GM18909 (cell line): ENCODE measurements around the gene SYNE1.

Experiments used
- ATAC-seq: cut with Tn5 transposase; IDR thresholded peaks from one replicate; pipeline ENCODE4 v1.9.1; 2021; ENCODE audit warnings: mild to moderate bottlenecking; ENCODE audit not compliant: unreplicated experiment, poor library complexity

Gene SYNE1

GRCh38 chr6:152130441-152130840 is 506.7 kb downstream of the SYNE1 start:
- no peak for ATAC-seq

GRCh38 chr6:152129691-152130151 is 507.4 kb downstream of the SYNE1 start:
- ATAC-seq: no peak

DNA sequence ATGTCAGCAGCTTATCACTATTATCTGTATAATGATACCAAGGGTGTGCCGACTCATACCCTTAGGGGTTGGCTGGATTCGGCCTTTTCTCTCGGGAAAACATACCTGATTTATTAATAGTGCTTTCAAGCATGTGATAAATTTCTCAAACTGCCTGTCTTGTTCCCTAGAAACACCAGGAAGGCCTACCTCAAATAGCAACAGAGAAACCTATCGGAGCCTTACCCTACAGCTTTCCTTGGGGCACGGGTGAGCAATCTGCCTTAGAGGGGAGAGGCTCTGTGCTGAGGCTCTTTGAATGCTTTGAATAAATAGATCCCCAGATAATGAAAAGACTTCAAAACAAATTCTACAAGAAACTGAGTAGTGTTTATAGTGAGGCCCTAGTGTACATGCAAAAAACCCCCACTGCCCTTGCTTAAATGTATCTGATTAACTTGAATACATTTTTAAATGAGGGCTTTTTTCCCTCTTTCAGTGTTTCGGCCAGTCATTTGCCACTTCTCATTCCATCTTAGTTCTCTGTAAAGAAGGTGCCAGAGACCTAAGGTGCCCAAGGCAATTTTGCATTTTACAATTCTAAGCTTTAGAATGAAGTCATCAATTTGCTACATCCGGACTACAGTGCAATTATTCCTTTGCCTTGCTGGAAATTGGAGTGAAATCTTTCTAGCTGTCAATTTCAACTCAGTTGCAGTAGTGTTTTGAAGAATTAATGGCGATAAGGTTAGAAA is 509.6 kb downstream of the SYNE1 start:
- no peak for ATAC-seq

- ATAC-seq: peak; percentile 73
Measured at GRCh38 chr6:152124429-152125074, 512.6 kb downstream of the SYNE1 start.

GRCh38 chr6:152123076-152123475 is 514.1 kb downstream of the SYNE1 start:
- ATAC-seq: no peak

DNA sequence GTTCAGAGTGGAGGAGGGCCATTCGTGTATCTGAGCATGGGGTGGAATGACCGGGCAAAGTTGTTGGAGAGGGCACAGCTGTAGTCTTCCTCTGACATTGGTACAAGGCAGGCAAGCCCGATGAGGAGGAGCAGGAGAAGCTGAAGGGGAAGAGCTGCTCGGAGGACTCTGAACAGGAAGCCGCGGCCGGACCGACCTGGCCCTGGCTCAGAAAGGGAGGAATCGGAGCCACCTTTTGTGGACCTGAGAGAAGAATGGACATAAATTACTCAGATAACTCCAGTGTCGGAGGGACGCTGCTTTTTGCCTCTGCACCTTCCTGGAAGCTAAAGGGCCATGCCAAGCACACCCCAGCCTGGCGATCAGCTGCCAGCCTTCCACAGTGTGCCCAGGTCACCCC is 514.7 kb downstream of the SYNE1 start:
- ATAC-seq: no peak

- ATAC-seq: no peak
Measured at GRCh38 chr6:152121910-152122309, 515.3 kb downstream of the SYNE1 start.

DNA sequence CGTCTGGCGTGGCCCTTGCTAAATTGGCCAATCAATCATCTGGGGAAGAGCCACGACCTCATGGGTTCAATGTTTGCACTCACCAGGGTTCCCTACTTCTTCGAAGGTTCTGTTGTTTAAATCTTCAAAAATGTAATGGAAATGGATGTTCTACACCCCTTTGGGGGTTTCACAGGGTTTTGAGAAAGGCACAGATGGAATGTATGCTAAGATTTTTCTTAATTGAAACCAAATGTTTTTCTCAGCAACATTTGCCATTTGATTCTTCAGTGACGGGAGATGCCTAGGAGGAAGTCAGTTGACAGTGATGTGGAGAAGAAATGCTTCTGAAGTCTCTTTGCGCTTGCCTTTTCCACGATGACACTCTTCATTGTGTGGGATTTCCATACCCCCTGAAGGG is 517.3 kb downstream of the SYNE1 start:
- no peak for ATAC-seq

- no peak for ATAC-seq
Measured at GRCh38 chr6:152118678-152119077, 518.5 kb downstream of the SYNE1 start.

- no peak for ATAC-seq
Measured at GRCh38 chr6:152118224-152118623, 518.9 kb downstream of the SYNE1 start.

- ATAC-seq: peak; percentile 75
Measured at GRCh38 chr6:152117156-152118133, 519.7 kb downstream of the SYNE1 start.

DNA sequence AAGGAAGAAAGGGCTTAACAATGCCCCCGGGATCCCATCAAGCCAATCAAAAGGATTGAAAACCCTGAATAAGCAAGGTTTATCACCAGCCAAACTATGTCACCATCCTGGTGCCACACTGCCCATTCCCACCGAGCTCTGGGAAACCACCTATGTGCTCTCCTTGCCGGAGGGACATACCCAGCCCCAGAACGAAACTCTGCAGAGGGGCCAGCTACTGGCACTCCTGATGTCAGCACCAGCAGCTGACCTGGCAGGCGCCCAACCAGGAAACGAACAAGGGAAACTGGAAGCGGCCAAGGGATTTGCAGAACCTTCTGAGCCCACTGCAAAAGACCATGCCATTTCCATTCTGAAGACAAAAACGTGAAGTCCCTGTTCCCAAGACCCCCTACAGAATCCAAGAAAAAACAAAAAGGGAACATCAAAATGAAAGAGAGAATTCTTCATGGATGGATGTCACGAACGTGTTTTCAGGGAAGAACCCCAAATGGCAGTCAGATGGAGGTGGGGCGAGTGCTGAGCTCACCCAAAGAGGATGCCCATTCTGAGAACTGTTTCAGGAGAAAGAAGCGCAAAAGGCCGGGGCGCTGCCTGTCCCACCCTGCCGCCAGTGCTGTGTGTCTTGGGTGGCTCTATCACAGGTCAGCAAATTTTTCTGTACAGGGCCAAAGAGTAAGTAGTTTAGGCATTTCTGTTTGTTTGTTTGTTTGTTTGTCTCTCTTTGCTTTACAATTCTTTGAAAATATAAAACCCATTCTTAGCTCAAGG is 524.5 kb downstream of the SYNE1 start:
- ATAC-seq: no peak

- no peak for ATAC-seq
Measured at GRCh38 chr6:152110886-152111820, 526.0 kb downstream of the SYNE1 start.

DNA sequence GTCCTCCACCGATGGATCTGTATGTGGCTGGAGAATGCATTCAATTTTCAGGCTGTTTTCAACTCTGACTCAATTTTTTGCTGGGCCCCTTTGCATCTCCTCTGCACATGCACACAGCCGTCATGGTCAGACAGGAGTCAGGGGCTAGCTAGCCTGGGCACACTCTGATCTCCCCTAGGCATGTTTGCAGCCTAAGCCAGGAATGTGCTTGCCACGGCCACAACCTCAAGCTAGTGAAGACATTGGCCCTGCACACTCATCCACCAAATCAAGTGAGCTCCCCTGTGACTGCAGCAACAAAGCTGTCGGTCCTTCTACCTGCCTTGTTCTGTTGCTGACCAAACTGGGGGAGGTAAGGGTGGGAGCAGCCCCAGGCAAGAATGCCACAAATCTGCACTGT is 529.2 kb downstream of the SYNE1 start:
- no peak for ATAC-seq

- no peak for ATAC-seq
Measured at GRCh38 chr6:152100183-152100618, 537.0 kb downstream of the SYNE1 start.

DNA sequence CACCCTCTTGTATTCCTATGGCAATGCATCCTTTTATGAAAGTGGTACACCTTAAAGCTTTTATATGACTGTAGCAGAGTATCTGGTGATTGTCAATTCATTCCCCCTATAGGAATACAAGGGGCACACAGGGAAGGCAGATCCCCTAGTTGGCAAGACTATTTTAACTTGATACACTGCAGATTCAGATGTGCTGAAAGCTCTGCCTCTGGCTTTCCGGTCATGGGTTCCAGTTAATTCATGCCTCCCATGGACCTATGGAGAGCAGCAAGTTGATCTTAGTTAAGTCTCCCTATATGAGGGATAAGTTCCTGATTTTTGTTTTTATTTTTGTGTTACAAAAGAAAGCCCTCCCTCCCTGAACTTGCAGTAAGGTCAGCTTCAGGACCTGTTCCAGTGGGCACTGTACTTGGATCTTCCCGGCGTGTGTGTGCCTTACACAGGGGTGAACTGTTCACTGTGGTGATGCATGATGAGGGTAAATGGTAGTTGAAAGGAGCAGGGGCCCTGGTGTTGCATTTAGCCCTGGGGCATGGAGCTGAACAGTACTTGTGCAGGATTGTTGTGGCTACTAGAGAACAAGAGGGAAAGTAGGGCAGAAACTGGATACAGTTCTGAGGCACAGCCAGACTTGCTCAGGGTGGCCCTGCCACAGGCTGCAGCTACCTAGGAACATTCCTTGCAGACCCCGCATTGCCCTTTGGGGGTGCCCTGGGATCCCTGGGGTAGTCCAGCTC is 537.5 kb downstream of the SYNE1 start:
- no peak for ATAC-seq

DNA sequence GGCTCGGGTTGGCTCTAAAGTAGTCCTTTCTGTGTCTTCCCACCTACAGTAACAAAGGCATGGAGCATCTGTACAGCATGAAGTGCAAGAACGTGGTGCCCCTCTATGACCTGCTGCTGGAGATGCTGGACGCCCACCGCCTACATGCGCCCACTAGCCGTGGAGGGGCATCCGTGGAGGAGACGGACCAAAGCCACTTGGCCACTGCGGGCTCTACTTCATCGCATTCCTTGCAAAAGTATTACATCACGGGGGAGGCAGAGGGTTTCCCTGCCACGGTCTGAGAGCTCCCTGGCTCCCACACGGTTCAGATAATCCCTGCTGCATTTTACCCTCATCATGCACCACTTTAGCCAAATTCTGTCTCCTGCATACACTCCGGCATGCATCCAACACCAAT is 538.5 kb downstream of the SYNE1 start:
- ATAC-seq: no peak

- no peak for ATAC-seq
Measured at GRCh38 chr6:152096863-152097496, 540.2 kb downstream of the SYNE1 start.
